Keratinocyte (primary cell): ENCODE data around the gene PTPRN2. TPM values are rescaled to one million over a fixed set of nuclear protein-coding genes. Genes with fewer than 3 reads are reported as not detected.

Experiments
- DNase-seq: peaks from one replicate; pipeline ENCODE4 v3.0.0-alpha.2; 2011; ENCODE audit warnings: low read depth, missing footprints, low spot score
- FAIRE-seq: peaks from 2 replicates; lab custom pipeline; 2011; peaks lifted over from hg19 to GRCh38; lab: Jason Lieb, UNC
- H2AFZ ChIP-seq: 2 replicates; pipeline ENCODE4 v1.6.0; 2012; ENCODE audit warnings: low read length, control low read depth, inconsistent platforms; ENCODE audit not compliant: control insufficient read depth
- H3K27ac ChIP-seq: 2 replicates; pipeline ENCODE4 v1.5.1; 2011; ENCODE audit warnings: low read length; ENCODE audit not compliant: control insufficient read depth, insufficient read depth
- H3K27me3 ChIP-seq: 3 replicates; pipeline ENCODE4 v1.6.0; 2011; ENCODE audit warnings: low read length; ENCODE audit not compliant: control insufficient read depth, insufficient read depth; ENCODE audit errors: extremely low read depth
- H3K36me3 ChIP-seq, 2 experiments: 2 replicates in 1 of 2; 3 replicates in 1 of 2; pipeline ENCODE4 v1.5.1; 2011; ENCODE audit warnings: low read length in 2 of 2, mild to moderate bottlenecking in 1 of 2; ENCODE audit not compliant: control insufficient read depth in 2 of 2, insufficient read depth in 2 of 2; ENCODE audit errors: extremely low read depth in 1 of 2
- H3K4me1 ChIP-seq: 3 replicates; pipeline ENCODE4 v1.5.1; 2011; ENCODE audit warnings: low read length; ENCODE audit not compliant: control insufficient read depth, insufficient read depth; ENCODE audit errors: extremely low read depth
- H3K4me2 ChIP-seq: 3 replicates; pipeline ENCODE4 v1.6.0; 2011; ENCODE audit warnings: low read depth, low read length; ENCODE audit not compliant: control insufficient read depth, insufficient read depth; ENCODE audit errors: extremely low read depth
- H3K4me3 ChIP-seq, 3 experiments: fragments of 200-600 bp in 1 of 3; sonication (generic) in 1 of 3; 2 replicates in 2 of 3; 3 replicates in 1 of 3; pipeline ENCODE4 v1.5.1; 2011 to 2016; ENCODE audit warnings: low read length in 3 of 3, mild to moderate bottlenecking in 3 of 3, control low read depth in 2 of 3, inconsistent platforms in 1 of 3, low read depth in 1 of 3, mixed read lengths in 1 of 3, mixed run types in 1 of 3, moderate library complexity in 1 of 3; ENCODE audit not compliant: control insufficient read depth in 2 of 3, insufficient read depth in 2 of 3; ENCODE audit errors: extremely low read depth in 1 of 3
- H3K79me2 ChIP-seq: 2 replicates; pipeline ENCODE4 v1.6.0; 2012; ENCODE audit warnings: low read length; ENCODE audit not compliant: control insufficient read depth, insufficient read depth
- H3K9ac ChIP-seq: 3 replicates; pipeline ENCODE4 v1.6.0; 2011; ENCODE audit warnings: low read length; ENCODE audit not compliant: control insufficient read depth, insufficient read depth; ENCODE audit errors: extremely low read depth
- H3K9me1 ChIP-seq: 3 replicates; pipeline ENCODE4 v1.6.0; 2011; ENCODE audit warnings: low read length; ENCODE audit not compliant: control insufficient read depth, insufficient read depth; ENCODE audit errors: extremely low read depth
- H3K9me3 ChIP-seq: 2 replicates; pipeline ENCODE4 v1.5.1; 2012; ENCODE audit warnings: low read depth, low read length; ENCODE audit not compliant: control insufficient read depth
- H4K20me1 ChIP-seq: 3 replicates; pipeline ENCODE4 v1.6.0; 2011; ENCODE audit warnings: low read length; ENCODE audit not compliant: control insufficient read depth, insufficient read depth; ENCODE audit errors: extremely low read depth
- CTCF ChIP-seq, 3 experiments: IDR thresholded peaks in 1 of 3; conservative IDR thresholded peaks in 1 of 3; optimal IDR thresholded peaks in 1 of 3; 2 replicates in 2 of 3; 3 replicates in 1 of 3; pipeline versions ENCODE3 to v1.5.1; 2011; ENCODE audit warnings: low read length in 3 of 3, mild to moderate bottlenecking in 3 of 3, moderate library complexity in 2 of 3, control low read depth in 1 of 3, inconsistent platforms in 1 of 3; ENCODE audit not compliant: insufficient read depth in 2 of 3; ENCODE audit errors: extremely low read depth in 1 of 3
- EZH2 ChIP-seq: IDR thresholded peaks from one replicate; pipeline ENCODE4 v1.6.1; 2012; ENCODE audit warnings: inconsistent platforms, mild to moderate bottlenecking, low read length, moderate library complexity
- dilution Hi-C: fragments of 300-500 bp; cut with MboI; formaldehyde crosslinking; loops from one replicate; pipeline ENCODE4 v1.7.0; 2020; ENCODE audit warnings: low sequenced_read_pairs; ENCODE audit not compliant: extremely low pct_ligation_motif_present
- polyA plus RNA-seq, 5 experiments: library from polyadenylated mRNA; depleted of rRNA in 3 of 5; stranded (reverse) in 3 of 5; stranded (forward) in 1 of 5; unstranded in 1 of 5; fragments of >200 nt; gene quantifications; 1 replicate in 1 of 5; 2 replicates in 3 of 5; 3 replicates in 1 of 5; pipeline versions ENCODE4 v1.2.1 to v1.2.3, GENCODE V29; 2011 to 2012; ENCODE audit warnings: missing spikeins in 2 of 5, low read depth in 1 of 5, low replicate concordance in 1 of 5

The PTPRN2 gene
- polyA plus RNA-seq, 1 donor (not counting 4 experiments of a cell fraction or from before 2014, with no cell fraction given) = not detected

- no peak for DNase-seq
- Histone ChIP-seq H3K9me3 (peaks cover 19% of the 10 kb centered on the region), H3K9me1 (no peaks in the 10 kb centered on the region), H3K4me3 (no peak overlapping the region), H3K27me3 (no peaks in the 10 kb centered on the region), H3K79me2 (no peaks in the 10 kb centered on the region), H3K9ac (no peak overlapping the region), H2AFZ (no peak overlapping the region), H3K4me1 (no peaks in the 10 kb centered on the region), H3K27ac (no peak overlapping the region), H3K4me2 (no peak overlapping the region), H3K36me3 (no peaks in the 10 kb centered on the region), H4K20me1 (no peaks in the 10 kb centered on the region)
- TF ChIP-seq EZH2 (no peak), CTCF (optimal IDR thresholded peaks at IDR 0.05 in 1 of 3, IDR thresholded peaks at IDR 0.05 in 1 of 3, conservative IDR thresholded peaks at IDR 0.05 in 1 of 3; ENCODE audit: extremely low read depth in 1 of 3, insufficient read depth in 2 of 3, low read length in 3 of 3) (no peak)
- FAIRE-seq = no peak
- dilution Hi-C loops = no loop called here
These were observed 945.8 kb downstream of the PTPRN2 start for GRCh38 chr7:157641866-157642265.

- dilution Hi-C loops = no loop called here
- no peaks in the 10 kb centered on the region for H3K79me2 ChIP-seq
- no peaks in the 10 kb centered on the region for H3K36me3 ChIP-seq
- FAIRE-seq = no peak
- no peak overlapping the region for H2AFZ ChIP-seq
- H3K9me1 ChIP-seq = no peaks in the 10 kb centered on the region
- no peak for TF ChIP-seq CTCF (optimal IDR thresholded peaks at IDR 0.05 in 1 of 3, IDR thresholded peaks at IDR 0.05 in 1 of 3, conservative IDR thresholded peaks at IDR 0.05 in 1 of 3; ENCODE audit: extremely low read depth in 1 of 3, insufficient read depth in 2 of 3, low read length in 3 of 3)
- TF ChIP-seq EZH2 = no peak
- no peak overlapping the region for H3K27ac ChIP-seq
- no peaks in the 10 kb centered on the region for H4K20me1 ChIP-seq
- H3K27me3 ChIP-seq = no peaks in the 10 kb centered on the region
- no peak for DNase-seq
- H3K4me1 ChIP-seq = no peaks in the 10 kb centered on the region
- no peak overlapping the region for H3K4me2 ChIP-seq
- H3K9ac ChIP-seq = no peak overlapping the region
- H3K4me3 ChIP-seq = no peak overlapping the region
- H3K9me3 ChIP-seq = peaks cover 15% of the 10 kb centered on the region
These were observed 947.5 kb downstream of the PTPRN2 start for GRCh38 chr7:157640144-157640543.
